CD14-positive monocyte (primary cell): ENCODE measurements around the gene DGKB. TPM values are rescaled to one million over a fixed set of nuclear protein-coding genes. Genes with fewer than 3 reads are reported as not detected.

Experiments
- DNase-seq, 3 donors: peaks; one replicate each; pipeline ENCODE4 v3.0.0-alpha.2; 2011 to 2022
- H2AFZ ChIP-seq: 2 replicates; pipeline ENCODE4 v1.6.0; 2012; ENCODE audit warnings: mild to moderate bottlenecking, low read depth, low read length, inconsistent platforms; ENCODE audit not compliant: insufficient read depth, poor library complexity, severe bottlenecking
- H3K27ac ChIP-seq, 2 donors: 1 replicate in 1 of 2; 2 replicates in 1 of 2; pipeline ENCODE4 v1.5.1; 2012 to 2013; ENCODE audit warnings: low read length in 2 of 2, control low read depth in 1 of 2, inconsistent platforms in 1 of 2, low read depth in 1 of 2, mild to moderate bottlenecking in 1 of 2
- H3K27me3 ChIP-seq, 2 donors: one replicate each; pipeline versions ENCODE4 v1.6.0 to v1.6.1; 2011 to 2013; ENCODE audit warnings: low read length in 2 of 2; ENCODE audit not compliant: control insufficient read depth in 2 of 2, insufficient read depth in 2 of 2
- H3K36me3 ChIP-seq, 2 donors: replicated peaks in 1 of 2; 1 replicate in 1 of 2; 2 replicates in 1 of 2; pipeline versions ENCODE4 v1.5.1 to v1.6.1; 2012 to 2013; ENCODE audit warnings: low read length in 2 of 2, control low read depth in 1 of 2, inconsistent platforms in 1 of 2, mild to moderate bottlenecking in 1 of 2; ENCODE audit not compliant: insufficient read depth in 2 of 2, control insufficient read depth in 1 of 2
- H3K4me1 ChIP-seq, 2 donors: 1 replicate in 1 of 2; 2 replicates in 1 of 2; pipeline versions ENCODE4 v1.5.1 to v1.6.1; 2012 to 2013; ENCODE audit warnings: low read length in 2 of 2, control low read depth in 1 of 2, inconsistent platforms in 1 of 2, mild to moderate bottlenecking in 1 of 2, moderate library complexity in 1 of 2; ENCODE audit not compliant: insufficient read depth in 2 of 2, control insufficient read depth in 1 of 2
- H3K4me2 ChIP-seq: replicated peaks from 2 replicates; pipeline ENCODE3; 2012; ENCODE audit warnings: low read length, moderate library complexity, mild to moderate bottlenecking; ENCODE audit not compliant: poor library complexity, severe bottlenecking; ENCODE audit errors: extremely low read depth
- H3K4me3 ChIP-seq, 3 experiments: fragments of 200-600 bp in 1 of 3; sonication (generic) in 1 of 3; replicated peaks in 1 of 3; 1 replicate in 2 of 3; 2 replicates in 1 of 3; pipeline ENCODE4 v1.5.1; 2011 to 2013; ENCODE audit warnings: low read length in 3 of 3, mild to moderate bottlenecking in 3 of 3, control low read depth in 2 of 3, low read depth in 2 of 3, inconsistent platforms in 1 of 3, moderate library complexity in 1 of 3
- H3K79me2 ChIP-seq: 2 replicates; pipeline ENCODE4 v1.6.0; 2012; ENCODE audit warnings: mild to moderate bottlenecking, control low read depth, inconsistent platforms, low read length, moderate library complexity; ENCODE audit not compliant: insufficient read depth
- H3K9ac ChIP-seq: 2 replicates; pipeline ENCODE4 v1.6.0; 2017; ENCODE audit warnings: low read length, mild to moderate bottlenecking; ENCODE audit not compliant: insufficient read depth, poor library complexity, severe bottlenecking
- H3K9me3 ChIP-seq, 2 donors: replicated peaks in 1 of 2; 1 replicate in 1 of 2; 2 replicates in 1 of 2; pipeline versions ENCODE4 v1.5.1 to v1.6.1; 2012 to 2013; ENCODE audit warnings: low read length in 2 of 2, control low read depth in 1 of 2; ENCODE audit not compliant: control insufficient read depth in 1 of 2, insufficient read depth in 1 of 2
- H4K20me1 ChIP-seq: 2 replicates; pipeline ENCODE4 v1.6.0; 2012; ENCODE audit warnings: mild to moderate bottlenecking, low read length, control low read depth, moderate library complexity; ENCODE audit not compliant: insufficient read depth
- H3K27ac Mint-ChIP-seq, 7 donors: one replicate each; pipeline ENCODE4 v1.8.0; 2020; ENCODE audit warnings: mild to moderate bottlenecking in 7 of 7, mixed read lengths in 7 of 7, moderate library complexity in 6 of 7, inconsistent platforms in 2 of 7
- H3K27me3 Mint-ChIP-seq, 3 donors: one replicate each; pipeline ENCODE4 v1.8.0; 2021 to 2022; ENCODE audit warnings: low read depth in 3 of 3, mild to moderate bottlenecking in 3 of 3, mixed read lengths in 3 of 3, moderate library complexity in 3 of 3, inconsistent platforms in 1 of 3
- H3K36me3 Mint-ChIP-seq, 2 donors: one replicate each; pipeline ENCODE4 v1.8.0; 2020; ENCODE audit warnings: mixed read lengths in 2 of 2, inconsistent platforms in 1 of 2, mild to moderate bottlenecking in 1 of 2
- H3K4me1 Mint-ChIP-seq: one replicate; pipeline ENCODE4 v1.8.0; 2020; ENCODE audit warnings: mild to moderate bottlenecking, mixed read lengths
- H3K4me3 Mint-ChIP-seq, 2 donors: one replicate each; pipeline ENCODE4 v1.8.0; 2020; ENCODE audit warnings: mild to moderate bottlenecking in 2 of 2, mixed read lengths in 2 of 2, moderate library complexity in 1 of 2
- H3K9me3 Mint-ChIP-seq, 7 donors: one replicate each; pipeline ENCODE4 v1.8.0; 2020 to 2022; ENCODE audit warnings: mixed read lengths in 7 of 7, mild to moderate bottlenecking in 6 of 7, moderate library complexity in 6 of 7, inconsistent platforms in 2 of 7
- WGBS: methylation state at CpG from one replicate; pipeline ENCODE4 v1.1.5; 2013; ENCODE audit warnings: missing lambda C conversion rate; ENCODE audit not compliant: insufficient coverage; 5-methylcytosine and 5-hydroxymethylcytosine counted together
- intact Hi-C, 2 donors: fragments of 100-400 bp; cut with micrococcal nuclease; formaldehyde crosslinking; loops; one replicate each; pipeline versions ENCODE4 v1.15.0 to v1.15.1; 2023
- polyA plus RNA-seq, 3 donors: library from polyadenylated mRNA; depleted of rRNA in 1 of 3; unstranded in 2 of 3; stranded (reverse) in 1 of 3; fragments of 300-500 nt in 2 of 3; fragments of >200 nt in 1 of 3; fragmentation: Illumina TruSeq in 2 of 3; gene quantifications; 1 replicate in 2 of 3; 2 replicates in 1 of 3; pipeline ENCODE4 v1.2.3, GENCODE V29; 2012 to 2021
- TF ChIP-seq, protein P1 (sequence below): fragments of 200-600 bp; IDR thresholded peaks from one replicate; pipeline ENCODE4 v1.8.0; 2022; ENCODE audit warnings: antibody characterized with exemption, mild to moderate bottlenecking

DGKB gene
- polyA plus RNA-seq, 3 donors = not detected

GRCh38 chr7:14769261-14769660, 133.3 kb downstream of the DGKB start:
- Histone ChIP-seq H3K9ac (no peak overlapping the region), H2AFZ (no peak overlapping the region), H3K4me2 (no peak overlapping the region), H3K27me3 (no peaks in the 10 kb centered on the region), H4K20me1 (no peaks in the 10 kb centered on the region), H3K36me3 (no peaks in the 10 kb centered on the region), H3K4me1 (no peaks in the 10 kb centered on the region), H3K9me3 (peaks cover 0 to 3% of the 10 kb centered on the region in 2 donors), H3K79me2 (no peaks in the 10 kb centered on the region), H3K4me3 (no peak overlapping the region), H3K27ac (no peak overlapping the region)
- H3K9me3 Mint-ChIP-seq = peaks cover 0 to 4% (median 2%) of the 10 kb centered on the region in 7 donors
- H3K27ac Mint-ChIP-seq = no peak overlapping the region
- intact Hi-C loops = no loop called here
- no peak overlapping the region for H3K4me3 Mint-ChIP-seq
- H3K4me1 Mint-ChIP-seq = no peaks in the 10 kb centered on the region
- TF ChIP-seq, protein P1, sequence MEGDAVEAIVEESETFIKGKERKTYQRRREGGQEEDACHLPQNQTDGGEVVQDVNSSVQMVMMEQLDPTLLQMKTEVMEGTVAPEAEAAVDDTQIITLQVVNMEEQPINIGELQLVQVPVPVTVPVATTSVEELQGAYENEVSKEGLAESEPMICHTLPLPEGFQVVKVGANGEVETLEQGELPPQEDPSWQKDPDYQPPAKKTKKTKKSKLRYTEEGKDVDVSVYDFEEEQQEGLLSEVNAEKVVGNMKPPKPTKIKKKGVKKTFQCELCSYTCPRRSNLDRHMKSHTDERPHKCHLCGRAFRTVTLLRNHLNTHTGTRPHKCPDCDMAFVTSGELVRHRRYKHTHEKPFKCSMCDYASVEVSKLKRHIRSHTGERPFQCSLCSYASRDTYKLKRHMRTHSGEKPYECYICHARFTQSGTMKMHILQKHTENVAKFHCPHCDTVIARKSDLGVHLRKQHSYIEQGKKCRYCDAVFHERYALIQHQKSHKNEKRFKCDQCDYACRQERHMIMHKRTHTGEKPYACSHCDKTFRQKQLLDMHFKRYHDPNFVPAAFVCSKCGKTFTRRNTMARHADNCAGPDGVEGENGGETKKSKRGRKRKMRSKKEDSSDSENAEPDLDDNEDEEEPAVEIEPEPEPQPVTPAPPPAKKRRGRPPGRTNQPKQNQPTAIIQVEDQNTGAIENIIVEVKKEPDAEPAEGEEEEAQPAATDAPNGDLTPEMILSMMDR = no peak
- DNase-seq = no peak
- no CpG with 5 or more reads among the region's 2 CpGs for WGBS
- H3K36me3 Mint-ChIP-seq = no peaks in the 10 kb centered on the region
- peaks cover 0 to 5% (median 0%) of the 10 kb centered on the region in 3 donors for H3K27me3 Mint-ChIP-seq

- H3K4me3 Mint-ChIP-seq = no peak overlapping the region
- Histone ChIP-seq H3K9ac (no peak overlapping the region), H3K4me3 (no peak overlapping the region), H2AFZ (no peak overlapping the region), H3K9me3 (peaks cover 0 to 3% of the 10 kb centered on the region in 2 donors), H3K4me1 (no peaks in the 10 kb centered on the region), H3K36me3 (no peaks in the 10 kb centered on the region), H3K27ac (no peak overlapping the region), H3K27me3 (no peaks in the 10 kb centered on the region), H4K20me1 (no peaks in the 10 kb centered on the region), H3K79me2 (no peaks in the 10 kb centered on the region), H3K4me2 (no peak overlapping the region)
- DNase-seq = no peak
- no peaks in the 10 kb centered on the region for H3K4me1 Mint-ChIP-seq
- WGBS = no CpG with 5 or more reads among the region's 2 CpGs
- H3K27ac Mint-ChIP-seq = no peak overlapping the region
- H3K27me3 Mint-ChIP-seq = peaks cover 0 to 5% (median 0%) of the 10 kb centered on the region in 3 donors
- intact Hi-C loops = no loop called here
- TF ChIP-seq, protein P1 = no peak
- no peaks in the 10 kb centered on the region for H3K36me3 Mint-ChIP-seq
- H3K9me3 Mint-ChIP-seq = peaks cover 0 to 4% (median 3%) of the 10 kb centered on the region in 7 donors
These were observed 134.7 kb downstream of the DGKB start for GRCh38 chr7:14767716-14768425.
